ENCODE results near the gene OBSCN. TPM values are rescaled to one million over a fixed set of nuclear protein-coding genes. Genes with fewer than 3 reads are reported as not detected.

Gene OBSCN
- total and polyA plus RNA-seq, 4 donors, result 0.54 to 5.6 (median 2.7) TPM

DNA sequence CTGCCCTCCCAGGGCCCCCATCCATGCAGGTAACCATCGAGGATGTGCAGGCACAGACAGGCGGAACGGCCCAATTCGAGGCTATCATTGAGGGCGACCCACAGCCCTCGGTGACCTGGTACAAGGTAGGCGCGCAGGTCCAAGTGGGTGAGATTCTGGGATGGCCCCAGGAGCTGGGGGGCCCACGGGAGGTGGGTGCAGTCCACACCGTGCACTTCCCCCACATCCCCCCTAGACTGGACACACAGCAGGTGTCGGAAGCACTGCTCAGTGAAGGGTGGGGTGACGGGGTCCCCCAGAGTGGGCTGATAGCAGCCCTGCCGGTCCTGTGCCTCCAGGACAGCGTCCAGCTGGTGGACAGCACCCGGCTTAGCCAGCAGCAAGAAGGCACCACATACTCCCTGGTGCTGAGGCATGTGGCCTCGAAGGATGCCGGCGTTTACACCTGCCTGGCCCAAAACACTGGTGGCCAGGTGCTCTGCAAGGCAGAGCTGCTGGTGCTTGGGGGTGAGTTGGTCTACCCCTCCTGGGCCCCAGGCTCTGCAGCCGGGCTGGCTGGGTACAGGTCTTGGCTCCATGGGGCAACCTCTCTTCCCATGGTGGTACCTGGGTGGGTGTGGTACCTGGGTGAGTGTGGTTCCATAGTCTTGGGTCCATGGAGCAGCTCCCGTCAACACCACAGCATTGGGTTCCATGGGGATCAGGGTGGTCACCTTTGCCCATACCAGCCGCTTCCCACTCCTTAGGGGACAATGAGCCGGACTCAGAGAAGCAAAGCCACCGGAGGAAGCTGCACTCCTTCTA lies 158.4 kb downstream of the OBSCN start:
- 91% methylated on average over 23 of the region's 23 CpGs for WGBS
- H3K27ac ChIP-seq (ENCODE audit: low read depth in 1 of 2, low read length in 2 of 2), result no peak overlapping the region

DNA sequence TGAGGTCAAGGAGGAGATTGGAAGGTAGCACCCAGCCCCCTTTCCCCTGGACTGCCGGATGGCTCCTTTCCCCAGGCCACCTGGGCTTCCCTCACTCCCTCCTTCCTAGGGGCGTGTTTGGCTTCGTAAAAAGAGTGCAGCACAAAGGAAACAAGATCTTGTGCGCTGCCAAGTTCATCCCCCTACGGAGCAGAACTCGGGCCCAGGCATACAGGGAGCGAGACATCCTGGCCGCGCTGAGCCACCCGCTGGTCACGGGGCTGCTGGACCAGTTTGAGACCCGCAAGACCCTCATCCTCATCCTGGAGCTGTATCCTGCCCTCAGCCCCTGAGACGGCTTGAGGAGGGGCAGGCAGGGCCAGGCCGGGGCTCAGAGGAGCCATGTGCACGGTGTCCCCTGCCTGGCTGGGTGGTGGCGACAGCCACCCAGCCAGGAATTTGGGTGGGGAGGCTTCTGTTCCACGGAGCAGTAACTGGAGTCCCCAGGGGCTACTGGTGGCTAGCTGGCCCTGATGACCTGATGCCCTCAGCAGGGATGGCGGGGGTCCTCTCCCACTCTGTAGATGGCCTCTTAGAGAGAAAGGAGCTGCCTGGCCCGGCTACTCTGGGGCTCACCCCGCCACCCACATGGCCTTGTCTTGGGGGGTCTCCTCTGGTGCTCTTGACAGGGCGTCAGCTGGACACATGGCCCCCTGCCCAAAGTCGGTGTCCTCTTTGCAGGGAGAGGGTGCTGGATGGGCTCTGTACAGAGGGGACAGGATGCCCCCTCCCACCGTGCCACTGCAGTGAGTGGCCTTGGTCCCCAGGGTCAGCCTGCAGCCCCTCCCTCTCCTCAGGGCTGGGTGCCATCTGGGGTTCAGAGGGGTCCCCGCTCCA lies 159.3 kb downstream of the OBSCN start:
- Histone ChIP-seq H3K4me1 (ENCODE audit: control insufficient read depth in 4 of 4, insufficient read depth in 4 of 4, low read length in 3 of 4) (peaks cover 0 to 3% (median 0%) of the 10 kb centered on the region in 4 donors), H3K9ac (ENCODE audit: low read depth in 1 of 2, low read length in 2 of 2) (no peak overlapping the region), H3K27me3 (ENCODE audit: control insufficient read depth in 4 of 4, insufficient read depth in 4 of 4, low read length in 3 of 4) (no peaks in the 10 kb centered on the region), H3K4me3 (ENCODE audit: low read depth in 1 of 3, low read length in 3 of 3) (no peak overlapping the region), H3K27ac (ENCODE audit: low read depth in 1 of 2, low read length in 2 of 2) (no peak overlapping the region), H3K36me3 (ENCODE audit: control insufficient read depth in 4 of 4, insufficient read depth in 3 of 4, low read depth in 1 of 4, low read length in 3 of 4) (no peaks in the 10 kb centered on the region), H3K9me3 (ENCODE audit: control insufficient read depth in 4 of 4, low read length in 3 of 4) (no peaks in the 10 kb centered on the region)
- no peak for DNase-seq (ENCODE audit: low spot score)
- 80% methylated on average over 24 of the region's 24 CpGs for WGBS
- TF ChIP-seq, protein P1, sequence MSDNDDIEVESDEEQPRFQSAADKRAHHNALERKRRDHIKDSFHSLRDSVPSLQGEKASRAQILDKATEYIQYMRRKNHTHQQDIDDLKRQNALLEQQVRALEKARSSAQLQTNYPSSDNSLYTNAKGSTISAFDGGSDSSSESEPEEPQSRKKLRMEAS (IDR thresholded peaks at IDR 0.05), result no peak
- TF ChIP-seq, protein P2, sequence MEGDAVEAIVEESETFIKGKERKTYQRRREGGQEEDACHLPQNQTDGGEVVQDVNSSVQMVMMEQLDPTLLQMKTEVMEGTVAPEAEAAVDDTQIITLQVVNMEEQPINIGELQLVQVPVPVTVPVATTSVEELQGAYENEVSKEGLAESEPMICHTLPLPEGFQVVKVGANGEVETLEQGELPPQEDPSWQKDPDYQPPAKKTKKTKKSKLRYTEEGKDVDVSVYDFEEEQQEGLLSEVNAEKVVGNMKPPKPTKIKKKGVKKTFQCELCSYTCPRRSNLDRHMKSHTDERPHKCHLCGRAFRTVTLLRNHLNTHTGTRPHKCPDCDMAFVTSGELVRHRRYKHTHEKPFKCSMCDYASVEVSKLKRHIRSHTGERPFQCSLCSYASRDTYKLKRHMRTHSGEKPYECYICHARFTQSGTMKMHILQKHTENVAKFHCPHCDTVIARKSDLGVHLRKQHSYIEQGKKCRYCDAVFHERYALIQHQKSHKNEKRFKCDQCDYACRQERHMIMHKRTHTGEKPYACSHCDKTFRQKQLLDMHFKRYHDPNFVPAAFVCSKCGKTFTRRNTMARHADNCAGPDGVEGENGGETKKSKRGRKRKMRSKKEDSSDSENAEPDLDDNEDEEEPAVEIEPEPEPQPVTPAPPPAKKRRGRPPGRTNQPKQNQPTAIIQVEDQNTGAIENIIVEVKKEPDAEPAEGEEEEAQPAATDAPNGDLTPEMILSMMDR (IDR thresholded peaks at IDR 0.05; ENCODE audit: low read depth, low read length, missing input control), result no peak
- TF ChIP-seq HNF4G (IDR thresholded peaks at IDR 0.05) (no peak), RXRA (IDR thresholded peaks at IDR 0.05) (no peak), FOXA1 (IDR thresholded peaks at IDR 0.05) (no peak), JUND (IDR thresholded peaks at IDR 0.05) (no peak)

More for the DNA sequence above, 158.4 kb downstream of the OBSCN start:
- Histone ChIP-seq H3K9me3 (ENCODE audit: control insufficient read depth in 4 of 4, low read length in 3 of 4) (no peaks in the 10 kb centered on the region), H3K4me1 (ENCODE audit: control insufficient read depth in 4 of 4, insufficient read depth in 4 of 4, low read length in 3 of 4) (peaks cover 0 to 3% (median 0%) of the 10 kb centered on the region in 4 donors), H3K9ac (ENCODE audit: low read depth in 1 of 2, low read length in 2 of 2) (no peak overlapping the region), H3K4me3 (ENCODE audit: low read depth in 1 of 3, low read length in 3 of 3) (no peak overlapping the region), H3K36me3 (ENCODE audit: control insufficient read depth in 4 of 4, insufficient read depth in 3 of 4, low read depth in 1 of 4, low read length in 3 of 4) (no peaks in the 10 kb centered on the region), H3K27me3 (ENCODE audit: control insufficient read depth in 4 of 4, insufficient read depth in 4 of 4, low read length in 3 of 4) (no peaks in the 10 kb centered on the region)
- no peak for TF ChIP-seq HNF4A (conservative IDR thresholded peaks at IDR 0.05)
- TF ChIP-seq, protein P3, sequence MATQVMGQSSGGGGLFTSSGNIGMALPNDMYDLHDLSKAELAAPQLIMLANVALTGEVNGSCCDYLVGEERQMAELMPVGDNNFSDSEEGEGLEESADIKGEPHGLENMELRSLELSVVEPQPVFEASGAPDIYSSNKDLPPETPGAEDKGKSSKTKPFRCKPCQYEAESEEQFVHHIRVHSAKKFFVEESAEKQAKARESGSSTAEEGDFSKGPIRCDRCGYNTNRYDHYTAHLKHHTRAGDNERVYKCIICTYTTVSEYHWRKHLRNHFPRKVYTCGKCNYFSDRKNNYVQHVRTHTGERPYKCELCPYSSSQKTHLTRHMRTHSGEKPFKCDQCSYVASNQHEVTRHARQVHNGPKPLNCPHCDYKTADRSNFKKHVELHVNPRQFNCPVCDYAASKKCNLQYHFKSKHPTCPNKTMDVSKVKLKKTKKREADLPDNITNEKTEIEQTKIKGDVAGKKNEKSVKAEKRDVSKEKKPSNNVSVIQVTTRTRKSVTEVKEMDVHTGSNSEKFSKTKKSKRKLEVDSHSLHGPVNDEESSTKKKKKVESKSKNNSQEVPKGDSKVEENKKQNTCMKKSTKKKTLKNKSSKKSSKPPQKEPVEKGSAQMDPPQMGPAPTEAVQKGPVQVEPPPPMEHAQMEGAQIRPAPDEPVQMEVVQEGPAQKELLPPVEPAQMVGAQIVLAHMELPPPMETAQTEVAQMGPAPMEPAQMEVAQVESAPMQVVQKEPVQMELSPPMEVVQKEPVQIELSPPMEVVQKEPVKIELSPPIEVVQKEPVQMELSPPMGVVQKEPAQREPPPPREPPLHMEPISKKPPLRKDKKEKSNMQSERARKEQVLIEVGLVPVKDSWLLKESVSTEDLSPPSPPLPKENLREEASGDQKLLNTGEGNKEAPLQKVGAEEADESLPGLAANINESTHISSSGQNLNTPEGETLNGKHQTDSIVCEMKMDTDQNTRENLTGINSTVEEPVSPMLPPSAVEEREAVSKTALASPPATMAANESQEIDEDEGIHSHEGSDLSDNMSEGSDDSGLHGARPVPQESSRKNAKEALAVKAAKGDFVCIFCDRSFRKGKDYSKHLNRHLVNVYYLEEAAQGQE (IDR thresholded peaks at IDR 0.05), result no peak
- no peak for DNase-seq (ENCODE audit: low spot score)
